T-helper 2 cell treated with Interferon-gamma antibody and Interleukin-4, amounts not matched to agents 5 μg/mL and 100 μg/mL, for 36 hours (primary cell): ENCODE measurements around the gene FUNDC2.
"Not testable (repeated sequence)": the region's sequence is repeated elsewhere in the genome, so short reads cannot be mapped to it uniquely, and the experiment has no call there.

ENCODE experiments used
- DNase-seq: peaks from one replicate; pipeline ENCODE4 v3.0.0; 2021; ENCODE audit warnings: low spot score
- H3K27ac Mint-ChIP-seq: one replicate; pipeline ENCODE4 v1.8.0; 2021; ENCODE audit warnings: mild to moderate bottlenecking, mixed read lengths
- H3K27me3 Mint-ChIP-seq: one replicate; pipeline ENCODE4 v1.8.0; 2021; ENCODE audit warnings: low read depth, mixed read lengths
- H3K36me3 Mint-ChIP-seq: one replicate; pipeline ENCODE4 v1.8.0; 2021; ENCODE audit warnings: low read depth, mixed read lengths
- H3K4me1 Mint-ChIP-seq: one replicate; pipeline ENCODE4 v1.8.0; 2021; ENCODE audit warnings: low read depth, mixed read lengths
- H3K4me3 Mint-ChIP-seq: one replicate; pipeline ENCODE4 v1.8.0; 2022; ENCODE audit warnings: mild to moderate bottlenecking, moderate library complexity, mixed read lengths
- H3K9me3 Mint-ChIP-seq: one replicate; pipeline ENCODE4 v1.8.0; 2021; ENCODE audit warnings: mixed read lengths

The FUNDC2 gene

DNA sequence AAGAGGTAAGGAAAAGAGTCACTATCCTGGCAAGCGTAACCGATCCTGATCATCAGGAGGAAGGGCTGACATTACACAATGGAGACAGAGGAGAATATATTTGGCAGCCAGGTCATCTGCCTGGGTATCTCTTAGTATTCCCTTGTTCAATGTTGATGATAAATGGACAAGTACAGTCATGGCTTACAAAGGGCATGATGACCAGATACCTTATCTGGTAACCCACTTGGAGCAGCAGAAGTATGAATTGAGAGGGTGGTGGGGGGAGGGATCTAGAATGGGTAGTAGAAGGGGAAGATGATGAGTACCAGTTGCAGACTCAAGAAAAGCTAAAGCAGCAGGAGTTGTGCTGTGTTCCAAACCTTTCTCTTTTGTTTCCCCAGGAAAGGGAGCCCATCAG lies 21.5 kb upstream of the FUNDC2 start:
- Mint-ChIP-seq H3K9me3 (no peaks in the 10 kb centered on the region), H3K36me3 (no peaks in the 10 kb centered on the region), H3K4me1 (no peaks in the 10 kb centered on the region), H3K27me3 (no peaks in the 10 kb centered on the region), H3K27ac (no peak overlapping the region), H3K4me3 (no peak overlapping the region)
- DNase-seq = no peak

DNA sequence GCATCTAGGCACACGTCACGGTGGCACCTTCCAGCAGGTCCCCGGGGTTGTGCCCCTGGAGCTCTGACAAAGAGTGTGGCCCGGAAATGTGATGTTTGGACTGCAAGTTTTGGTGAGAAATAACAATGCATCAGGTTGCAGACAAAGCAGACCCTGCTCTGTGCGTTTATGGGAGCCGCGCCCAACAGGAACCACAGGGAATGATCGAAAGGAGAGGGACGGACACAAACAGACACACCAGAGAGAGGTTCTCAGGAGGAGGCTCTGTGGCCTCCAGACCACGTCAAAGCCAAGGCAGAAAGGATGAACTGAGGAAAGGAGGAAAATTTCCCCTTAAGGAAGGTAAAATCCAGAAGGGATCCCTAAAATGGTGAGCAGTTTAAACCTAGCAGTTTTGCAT lies 20.3 kb upstream of the FUNDC2 start:
- DNase-seq = not testable (repeated sequence)

DNA sequence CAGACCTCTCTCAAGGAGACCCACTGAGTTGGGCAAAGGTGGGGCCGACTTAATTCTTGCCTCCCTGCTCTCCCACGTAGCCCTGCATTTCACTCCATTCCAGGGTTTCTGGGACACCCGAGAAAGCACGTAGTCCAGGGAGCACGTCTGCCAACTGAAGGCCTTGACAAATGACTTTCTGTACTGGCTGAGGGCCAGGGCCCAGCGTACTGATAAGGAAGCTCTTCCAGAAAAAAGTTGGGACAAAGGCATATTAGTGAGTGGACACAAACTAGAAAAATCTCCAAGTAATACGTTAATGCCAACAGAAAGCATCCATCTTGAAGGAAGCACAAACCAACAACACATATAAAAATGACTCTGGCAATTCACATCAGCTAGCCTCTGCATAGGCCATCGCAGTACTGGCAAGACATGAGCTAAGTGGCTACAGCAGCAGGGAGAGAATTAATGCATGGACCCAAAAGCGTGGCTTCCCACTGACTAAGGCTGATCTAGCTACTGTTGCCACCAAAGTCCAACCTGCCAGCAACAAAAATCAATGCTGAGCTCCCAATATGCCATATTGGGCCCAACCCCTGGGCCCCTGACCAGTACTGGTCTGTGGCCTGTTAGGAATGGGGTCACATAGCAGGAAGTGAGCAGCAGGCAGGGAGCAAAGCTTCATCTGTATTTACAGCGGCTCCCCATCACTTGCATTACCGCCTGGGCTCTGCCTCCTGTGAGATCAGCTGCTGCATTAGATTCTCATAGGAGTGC lies 19.6 kb upstream of the FUNDC2 start:
- not testable (repeated sequence) for H3K4me1 Mint-ChIP-seq, DNase-seq

More for the DNA sequence above, 20.3 kb upstream of the FUNDC2 start:
- H3K27ac Mint-ChIP-seq, H3K36me3 Mint-ChIP-seq, H3K4me1 Mint-ChIP-seq, H3K4me3 Mint-ChIP-seq, H3K9me3 Mint-ChIP-seq, H3K27me3 Mint-ChIP-seq: not testable (repeated sequence)

DNA sequence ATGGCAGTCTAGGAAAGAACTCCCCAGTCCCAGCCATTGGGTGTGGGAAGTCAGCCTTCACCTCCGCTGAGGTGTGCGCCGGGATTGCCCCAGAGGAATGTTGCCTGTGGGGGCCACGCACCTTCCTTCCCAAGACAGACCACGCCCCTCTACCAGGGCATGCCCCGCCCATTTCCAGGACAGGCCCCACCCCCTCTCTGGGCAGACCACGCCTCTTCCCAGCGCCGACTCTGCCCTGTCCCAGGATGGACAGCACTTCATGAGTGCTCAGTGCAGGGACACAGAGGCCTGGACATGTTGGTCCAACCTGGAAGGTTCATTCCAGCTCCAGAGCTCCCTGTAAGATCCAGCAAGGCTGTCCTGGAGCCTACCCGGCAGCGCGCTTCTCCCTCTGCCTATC lies 18.1 kb upstream of the FUNDC2 start:
- H3K36me3 Mint-ChIP-seq, H3K9me3 Mint-ChIP-seq, H3K27me3 Mint-ChIP-seq, H3K4me3 Mint-ChIP-seq, DNase-seq, H3K4me1 Mint-ChIP-seq, H3K27ac Mint-ChIP-seq: not testable (repeated sequence)

More for the DNA sequence above, 19.6 kb upstream of the FUNDC2 start:
- not testable (repeated sequence) for H3K4me3 Mint-ChIP-seq, H3K27me3 Mint-ChIP-seq, H3K36me3 Mint-ChIP-seq, H3K9me3 Mint-ChIP-seq, H3K27ac Mint-ChIP-seq

DNA sequence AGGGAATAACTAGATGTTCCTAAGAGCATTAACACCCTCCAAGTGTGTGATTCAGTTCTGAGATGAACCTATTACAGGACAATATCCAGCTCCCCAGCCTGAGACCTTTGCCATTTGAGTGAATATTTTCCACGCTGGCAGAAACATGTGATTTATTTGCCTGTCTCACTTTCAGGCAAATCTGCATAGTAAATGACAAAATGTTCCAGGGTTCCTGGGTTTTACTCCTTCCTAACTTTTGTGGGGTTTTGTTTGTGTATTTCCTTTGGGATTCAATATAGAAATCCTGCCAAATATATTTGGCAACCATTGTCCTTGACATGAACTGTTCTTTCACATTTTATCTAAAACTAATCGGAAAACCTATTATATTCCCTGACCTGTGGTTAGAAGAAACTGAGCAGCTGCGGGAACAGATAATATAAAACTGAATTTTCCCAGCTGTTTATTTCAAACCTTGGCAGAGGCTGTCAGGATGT lies 16.6 kb upstream of the FUNDC2 start:
- Mint-ChIP-seq H3K27ac (no peak overlapping the region), H3K4me1 (no peaks in the 10 kb centered on the region), H3K27me3 (no peaks in the 10 kb centered on the region), H3K9me3 (no peaks in the 10 kb centered on the region), H3K36me3 (no peaks in the 10 kb centered on the region), H3K4me3 (no peak overlapping the region)
- no peak for DNase-seq

DNA sequence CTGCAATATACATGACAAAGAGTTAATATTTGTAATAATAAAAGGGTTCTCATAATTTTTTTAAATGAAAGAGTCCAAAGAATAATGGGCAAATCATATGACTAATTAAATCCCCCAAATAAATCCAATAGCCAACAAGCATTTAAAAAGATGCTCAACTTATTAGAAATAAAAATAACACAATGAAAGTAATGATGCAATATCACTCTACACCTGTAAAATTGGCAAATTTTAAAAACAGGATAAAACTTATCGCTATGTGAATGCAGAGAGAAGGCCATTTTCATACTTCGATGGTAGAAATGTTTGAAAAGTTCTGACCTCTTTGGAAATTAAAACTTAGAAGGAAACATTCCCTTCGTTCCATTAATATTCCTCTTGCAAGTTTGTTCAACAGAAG lies 6.1 kb upstream of the FUNDC2 start:
- Mint-ChIP-seq H3K9me3 (no peaks in the 10 kb centered on the region), H3K27me3 (peaks cover 25% of the 10 kb centered on the region), H3K27ac (no peak overlapping the region), H3K4me3 (no peak overlapping the region), H3K4me1 (peaks cover 4% of the 10 kb centered on the region), H3K36me3 (no peaks in the 10 kb centered on the region)
- DNase-seq = no peak

DNA sequence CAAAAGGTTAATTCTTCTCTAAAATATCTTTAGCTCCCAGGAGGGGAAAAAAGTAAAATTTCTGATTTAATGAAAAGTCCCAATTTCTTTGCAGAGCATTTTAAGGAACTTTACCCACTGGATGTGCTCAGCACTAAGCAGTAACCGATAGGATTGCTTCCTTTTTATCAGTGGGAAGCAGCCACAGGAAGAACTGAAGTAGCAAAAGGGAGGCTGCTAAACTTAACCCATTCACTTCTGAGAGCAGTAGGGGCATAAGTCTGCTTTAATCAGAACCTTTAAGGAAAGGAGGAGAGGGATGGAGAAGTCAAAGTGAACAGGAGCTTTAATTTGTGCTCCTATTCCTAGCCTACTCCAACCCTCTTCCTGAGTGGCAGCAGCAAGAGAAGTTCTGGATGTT lies 4.1 kb upstream of the FUNDC2 start, which contains the start of gene F8:
TSS of gene F8 (minus strand) at position 139 of the 400 bp plus-strand sequence. CDS start 171 bp downstream, outside the sequence.
- H3K4me1 Mint-ChIP-seq = peaks cover 4% of the 10 kb centered on the region
- DNase-seq = no peak
- peaks cover 25% of the 10 kb centered on the region for H3K27me3 Mint-ChIP-seq
- H3K27ac Mint-ChIP-seq = no peak within 1 kb of the TSS
- no peaks in the 10 kb centered on the region for H3K36me3 Mint-ChIP-seq
- H3K9me3 Mint-ChIP-seq = no peaks in the 10 kb centered on the region
- no peak within 1 kb of the TSS for H3K4me3 Mint-ChIP-seq

DNA sequence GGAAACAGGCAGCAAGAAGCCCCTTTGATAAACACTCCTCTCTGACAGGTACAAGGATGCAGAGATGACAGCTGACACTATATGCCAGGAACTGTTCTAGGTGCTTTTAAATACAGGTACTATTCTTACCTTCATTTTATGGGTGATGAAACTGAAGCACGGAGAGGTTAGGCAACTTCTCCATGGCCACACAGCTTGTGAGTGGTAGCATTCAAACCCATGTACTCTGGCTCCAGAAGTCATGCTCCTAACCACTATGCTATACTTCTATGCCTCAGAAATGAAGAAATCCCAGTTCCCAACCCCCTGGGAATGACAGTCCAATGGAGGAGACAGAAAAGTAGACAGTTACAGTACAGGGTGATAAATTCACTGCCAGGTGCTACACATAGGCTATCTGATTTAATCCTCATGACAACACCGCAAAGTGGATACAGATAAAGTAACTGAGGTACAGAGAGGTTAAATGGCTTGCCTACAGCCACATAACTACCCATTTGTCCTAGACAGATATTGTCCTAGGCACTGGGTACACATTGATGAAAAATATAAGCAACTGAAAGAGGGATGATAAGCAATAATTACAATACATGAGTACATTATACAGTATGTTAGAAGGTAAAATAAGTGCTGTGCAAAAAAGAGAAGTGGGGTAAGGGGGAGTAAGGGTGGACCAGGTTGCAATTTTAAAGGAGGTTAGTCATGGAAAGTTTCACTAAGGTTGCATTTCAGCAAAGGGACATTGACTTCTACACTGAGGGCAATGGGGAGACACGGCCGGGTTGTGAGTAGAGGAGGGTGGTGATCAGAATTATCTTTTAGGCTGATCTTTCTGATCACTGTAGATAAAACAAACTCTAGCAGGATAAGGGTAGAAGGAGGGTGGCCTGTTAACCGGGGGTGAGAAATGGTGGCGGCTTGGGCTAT lies 2.5 kb upstream of the FUNDC2 start:
- H3K27ac Mint-ChIP-seq = peak overlapping the region; percentile 24
- DNase-seq = no peak
- peak overlapping the region; percentile 36 for H3K4me3 Mint-ChIP-seq

DNA sequence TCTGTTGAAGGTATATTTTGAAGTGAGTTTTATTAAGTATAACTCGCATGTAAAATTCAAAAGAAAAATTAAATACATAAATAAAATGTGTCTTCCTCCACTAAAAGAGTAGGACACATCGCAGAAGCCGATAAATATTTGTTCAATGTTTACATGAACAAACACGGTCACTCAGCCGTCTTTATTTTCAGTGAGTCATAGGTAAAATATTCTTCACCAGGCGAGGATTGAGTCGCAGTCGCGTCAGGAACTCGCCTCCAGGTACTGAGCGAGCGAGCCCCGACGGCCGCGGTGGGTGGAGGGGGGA lies 271 bp upstream of the FUNDC2 start:
- peak overlapping the region; percentile 81 for H3K4me3 Mint-ChIP-seq
- peaks cover 17% of the 10 kb centered on the region for H3K27me3 Mint-ChIP-seq
- DNase-seq = no peak
- H3K27ac Mint-ChIP-seq = peak overlapping the region; percentile 90
- no peaks in the 10 kb centered on the region for H3K36me3 Mint-ChIP-seq
- H3K9me3 Mint-ChIP-seq = no peaks in the 10 kb centered on the region
- peaks cover 19% of the 10 kb centered on the region for H3K4me1 Mint-ChIP-seq

More for the DNA sequence above, 2.5 kb upstream of the FUNDC2 start:
- H3K4me1 Mint-ChIP-seq = peaks cover 15% of the 10 kb centered on the region
- H3K27me3 Mint-ChIP-seq = peaks cover 23% of the 10 kb centered on the region
- H3K36me3 Mint-ChIP-seq = no peaks in the 10 kb centered on the region
- H3K9me3 Mint-ChIP-seq = no peaks in the 10 kb centered on the region

DNA sequence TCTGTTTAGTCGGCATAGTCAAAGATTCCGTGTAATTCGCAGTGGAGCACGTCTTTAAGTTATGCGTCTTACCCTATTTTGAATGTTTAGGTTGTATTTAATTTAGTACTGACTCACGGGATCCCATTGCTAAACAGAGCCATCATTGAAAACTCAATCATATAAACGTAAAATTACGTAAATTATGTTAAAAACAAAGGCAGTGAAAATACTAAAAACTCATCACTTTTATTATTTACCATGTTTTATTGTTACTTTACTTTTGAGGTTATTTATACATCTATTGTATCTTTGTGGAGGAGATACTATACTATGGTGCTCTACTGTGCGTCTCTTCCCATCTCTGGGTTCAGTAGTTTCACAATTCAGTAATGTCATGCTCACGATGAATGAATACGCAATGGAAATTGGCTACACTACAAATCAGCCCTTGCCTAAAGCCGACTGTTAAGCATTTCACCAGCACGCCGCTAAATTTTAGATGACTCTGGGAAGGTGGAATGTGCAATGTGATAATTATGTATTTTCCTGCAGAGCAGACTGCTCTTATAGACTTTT lies 944 bp downstream of the FUNDC2 start:
- peak; percentile 11 for DNase-seq
- Mint-ChIP-seq H3K27me3 (peaks cover 6% of the 10 kb centered on the region), H3K36me3 (no peaks in the 10 kb centered on the region), H3K27ac (peak overlapping the region; percentile 93), H3K4me1 (peaks cover 18% of the 10 kb centered on the region), H3K9me3 (no peaks in the 10 kb centered on the region), H3K4me3 (peak overlapping the region; percentile 87)

DNA sequence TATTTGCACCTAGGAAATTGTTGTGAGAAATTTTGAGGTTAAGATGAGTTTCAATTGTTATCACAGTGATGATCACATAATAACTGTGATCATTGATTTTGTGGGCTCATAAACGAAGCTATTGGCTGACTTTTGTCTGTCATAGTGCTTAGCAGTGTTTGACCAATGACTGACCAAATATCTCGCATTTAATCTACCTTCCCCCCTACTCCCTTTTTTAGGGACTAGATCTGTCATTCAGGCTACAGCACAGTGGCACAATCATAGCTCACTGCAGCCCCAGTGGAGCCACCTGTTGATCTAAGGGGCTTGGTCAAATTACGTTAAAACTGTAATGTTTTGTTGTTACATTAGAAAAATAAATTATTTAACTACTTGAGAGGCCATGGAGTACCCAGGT lies 1.5 kb downstream of the FUNDC2 start:
- no peak for DNase-seq
- Mint-ChIP-seq H3K9me3 (no peaks in the 10 kb centered on the region), H3K4me1 (peaks cover 18% of the 10 kb centered on the region), H3K27ac (peak overlapping the region; percentile 93), H3K36me3 (no peaks in the 10 kb centered on the region), H3K4me3 (peak overlapping the region; percentile 87), H3K27me3 (peaks cover 5% of the 10 kb centered on the region)

DNA sequence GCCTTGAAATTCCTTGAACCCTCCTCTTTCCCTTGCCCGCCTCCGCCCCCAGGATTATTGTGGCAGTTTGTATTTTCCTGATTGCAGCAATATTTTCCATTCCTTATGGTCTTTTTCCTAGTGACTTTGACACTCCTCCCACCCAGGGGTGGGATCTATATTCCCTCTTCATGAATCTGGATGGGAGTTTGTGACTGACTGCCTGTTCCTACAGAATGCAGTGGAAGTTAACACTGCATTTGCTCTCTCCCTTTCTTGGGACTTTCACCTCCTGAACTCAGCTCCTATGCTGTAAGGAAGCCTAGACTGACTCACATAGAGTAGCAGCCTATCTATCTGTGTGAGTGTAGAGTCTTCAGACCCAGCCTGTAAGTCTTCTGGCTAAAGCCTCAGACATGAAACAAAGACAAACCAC lies 2.2 kb downstream of the FUNDC2 start:
- Mint-ChIP-seq H3K27me3 (peaks cover 2% of the 10 kb centered on the region), H3K4me3 (peak overlapping the region; percentile 87), H3K4me1 (peaks cover 18% of the 10 kb centered on the region), H3K27ac (peak overlapping the region; percentile 43), H3K36me3 (no peaks in the 10 kb centered on the region), H3K9me3 (no peaks in the 10 kb centered on the region)
- no peak for DNase-seq

DNA sequence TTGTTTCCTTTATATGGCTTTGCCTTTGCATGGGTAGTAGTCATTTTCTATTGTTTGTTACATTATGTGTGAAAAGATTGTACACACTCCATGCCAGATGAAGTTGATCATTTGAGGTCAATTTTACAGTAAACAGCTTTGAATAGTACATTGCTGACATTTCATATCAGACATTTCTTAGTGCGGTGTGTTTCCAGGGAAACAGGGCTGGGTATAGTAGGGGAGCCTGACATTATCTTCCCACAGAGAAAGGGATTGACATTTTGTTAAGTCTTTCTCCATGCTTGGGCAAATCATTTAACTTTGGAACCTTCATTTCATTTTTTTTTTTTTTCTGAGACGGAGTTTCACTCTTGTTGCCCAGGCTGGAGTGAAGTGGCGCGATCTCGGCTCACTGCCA lies 5.0 kb downstream of the FUNDC2 start:
- peaks cover 17% of the 10 kb centered on the region for H3K36me3 Mint-ChIP-seq
- H3K27ac Mint-ChIP-seq = no peak overlapping the region
- peaks cover 15% of the 10 kb centered on the region for H3K4me1 Mint-ChIP-seq
- no peaks in the 10 kb centered on the region for H3K27me3 Mint-ChIP-seq
- no peak overlapping the region for H3K4me3 Mint-ChIP-seq
- H3K9me3 Mint-ChIP-seq = peaks cover 5% of the 10 kb centered on the region
- DNase-seq = no peak

DNA sequence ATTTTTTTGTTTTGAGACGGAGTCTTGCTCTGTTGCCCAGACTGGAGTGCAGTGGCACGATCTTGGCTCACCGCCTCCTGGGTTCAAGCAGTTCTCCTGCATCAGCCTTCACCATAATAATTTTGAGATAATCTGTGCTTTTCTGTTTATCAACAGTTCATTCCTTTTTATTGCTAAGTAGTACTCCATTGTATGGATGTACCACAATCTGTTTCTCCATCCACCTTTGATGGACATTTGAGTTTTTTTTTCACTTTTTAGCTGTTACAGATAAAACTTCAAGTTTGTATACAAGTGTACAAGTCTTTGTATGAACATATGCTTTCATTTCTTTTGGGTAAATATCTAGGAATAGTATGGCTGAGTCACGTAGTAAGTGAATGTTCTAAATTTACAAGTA lies 9.0 kb downstream of the FUNDC2 start:
- H3K4me3 Mint-ChIP-seq = no peak overlapping the region
- peaks cover 30% of the 10 kb centered on the region for H3K36me3 Mint-ChIP-seq
- H3K27ac Mint-ChIP-seq = no peak overlapping the region
- H3K4me1 Mint-ChIP-seq = peaks cover 4% of the 10 kb centered on the region
- H3K27me3 Mint-ChIP-seq = no peaks in the 10 kb centered on the region
- H3K9me3 Mint-ChIP-seq = peaks cover 5% of the 10 kb centered on the region
- DNase-seq = no peak
